GM04503 (cell line): ENCODE data around the gene MSANTD2.

Source experiments
- DNase-seq: peaks from one replicate; pipeline ENCODE4 v3.0.0-alpha.2; 2012; ENCODE audit warnings: low read depth

Gene MSANTD2

GRCh38 chr11:124732230-124732629 lies 68.0 kb downstream of the MSANTD2 start:
- DNase-seq, result no peak

DNA sequence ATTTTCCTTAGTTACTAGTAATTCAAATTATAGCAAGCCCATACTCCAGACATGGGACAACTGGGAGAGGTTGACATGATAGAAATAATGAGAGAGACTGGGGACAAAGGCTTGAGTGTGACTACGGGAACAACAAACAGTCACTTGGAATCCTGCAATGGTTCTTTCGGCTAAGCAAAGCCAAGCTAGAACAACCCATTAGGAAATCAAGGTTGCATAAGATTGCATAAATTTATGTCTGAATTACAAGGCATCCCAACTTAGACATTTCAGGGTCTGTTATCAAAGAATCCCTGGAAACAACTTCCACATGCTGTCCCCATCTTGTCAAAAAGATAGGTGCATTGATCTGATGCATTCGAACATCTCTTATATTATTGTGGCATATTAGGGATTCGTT lies 70.6 kb downstream of the MSANTD2 start:
- DNase-seq, result no peak

- DNase-seq, result no peak
Observed at GRCh38 chr11:124728134-124728533, 72.1 kb downstream of the MSANTD2 start.

DNA sequence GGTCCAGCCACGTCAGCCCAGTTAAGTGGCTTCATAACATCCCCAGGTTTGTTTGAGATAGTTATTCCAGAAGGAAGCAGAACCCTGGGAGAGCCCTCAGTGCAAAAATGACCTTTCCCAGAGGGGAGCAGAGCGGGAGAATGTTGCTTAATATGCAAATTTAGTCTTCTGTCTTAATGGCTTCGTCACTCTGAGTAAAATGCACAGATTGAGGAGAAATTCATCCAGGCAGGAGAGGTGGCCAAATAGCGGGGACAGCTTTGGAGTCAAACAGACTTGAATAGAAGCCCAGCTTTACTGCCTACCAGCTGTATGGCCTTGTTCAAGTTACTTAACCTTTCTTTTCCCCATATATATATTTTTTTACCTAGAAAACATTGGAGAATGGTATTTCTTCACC lies 72.7 kb downstream of the MSANTD2 start:
- no peak for DNase-seq

DNA sequence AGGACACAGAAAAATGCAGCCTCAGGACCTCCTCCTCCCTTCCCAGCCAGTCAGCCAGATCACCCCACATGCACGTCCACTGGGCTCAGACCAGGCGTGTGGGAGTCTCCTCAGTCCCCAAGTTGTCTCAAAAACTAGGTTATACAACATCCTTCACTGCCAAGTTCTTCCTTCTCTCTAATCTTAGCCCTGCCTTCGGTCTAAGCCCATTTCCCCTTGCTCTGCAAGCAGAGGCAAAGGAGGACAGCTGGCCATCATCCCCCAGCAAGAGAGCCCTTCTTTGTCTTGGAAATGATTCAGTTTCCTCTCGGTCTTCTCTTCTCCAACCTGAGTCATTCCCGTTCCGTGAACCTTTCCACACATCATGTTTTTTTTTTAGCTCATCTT lies 74.5 kb downstream of the MSANTD2 start:
- no peak for DNase-seq

GRCh38 chr11:124724979-124725718 lies 75.1 kb downstream of the MSANTD2 start:
- DNase-seq, result no peak

DNA sequence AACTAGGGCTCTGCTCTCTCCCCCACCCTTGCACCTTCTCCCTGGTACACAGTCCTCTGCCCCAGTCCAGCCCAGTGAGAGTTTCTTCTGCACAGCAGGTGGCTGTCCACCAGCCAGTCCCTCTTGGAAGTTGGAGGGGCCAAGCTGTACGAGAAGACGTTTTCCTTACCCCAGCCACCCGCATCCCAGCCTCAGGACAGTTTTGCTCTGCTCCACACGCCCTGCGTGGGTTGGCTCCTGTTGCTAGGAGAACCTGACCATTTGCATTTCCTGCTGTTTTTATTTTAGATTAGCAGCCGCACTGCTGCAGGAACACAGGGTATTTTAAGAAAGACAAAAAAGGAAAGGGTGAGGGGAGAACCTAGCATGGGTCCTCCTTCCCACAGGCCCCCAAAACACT lies 78.0 kb downstream of the MSANTD2 start:
- DNase-seq, result no peak

DNA sequence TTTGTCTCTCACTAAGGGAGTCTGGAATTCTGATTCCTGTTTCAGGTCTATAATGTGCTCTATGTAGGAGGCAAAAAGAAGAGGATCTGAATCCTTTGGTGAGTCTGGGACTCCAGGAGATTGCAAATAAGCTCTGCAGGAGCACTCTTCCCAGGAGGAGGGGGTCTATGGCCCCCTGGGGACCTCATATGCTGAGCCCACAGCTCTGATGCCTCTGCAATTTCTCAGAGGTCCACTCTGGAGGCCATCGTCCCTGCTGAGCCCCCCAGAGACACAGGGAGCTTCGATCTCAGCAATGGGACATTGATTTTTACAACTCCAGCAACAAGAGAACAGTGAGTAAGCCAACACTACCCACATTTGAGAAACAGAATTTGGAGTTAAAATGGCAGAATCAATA lies 80.7 kb downstream of the MSANTD2 start:
- DNase-seq, result no peak

- DNase-seq, result no peak
Observed at GRCh38 chr11:124718801-124719200, 81.4 kb downstream of the MSANTD2 start.

GRCh38 chr11:124717786-124718651 lies 82.2 kb downstream of the MSANTD2 start:
- DNase-seq, result no peak

GRCh38 chr11:124717421-124717785 lies 82.8 kb downstream of the MSANTD2 start:
- DNase-seq, result no peak

DNA sequence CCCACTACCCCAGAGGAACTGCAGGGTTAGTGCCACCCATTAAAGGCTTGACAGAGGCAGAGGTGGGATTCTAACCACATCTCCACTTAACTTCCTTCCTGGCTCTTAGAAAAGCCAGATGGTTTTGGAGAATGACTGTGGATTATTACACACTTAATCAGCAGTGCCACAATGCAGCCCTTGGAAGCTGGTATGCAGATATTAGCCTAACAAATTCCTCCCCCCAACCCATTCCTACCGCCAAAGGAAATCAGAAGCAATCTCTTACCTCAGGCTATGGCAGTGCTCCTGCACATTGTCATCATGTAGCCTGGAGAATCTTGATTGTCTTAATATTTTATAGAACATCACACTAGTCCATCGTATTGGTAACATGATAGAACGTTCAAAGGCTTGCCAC lies 83.6 kb downstream of the MSANTD2 start:
- no peak for DNase-seq
